GM18508 (cell line): ENCODE results near the gene LRFN2.

ENCODE experiments used
- ATAC-seq: cut with Tn5 transposase; IDR thresholded peaks from one replicate; pipeline ENCODE4 v1.9.1; 2021; ENCODE audit warnings: moderate number of reproducible peaks; ENCODE audit not compliant: insufficient read depth, unreplicated experiment

The LRFN2 gene

GRCh38 chr6:40588070-40588384 is 863 bp upstream of the LRFN2 start:
- ATAC-seq = no peak

DNA sequence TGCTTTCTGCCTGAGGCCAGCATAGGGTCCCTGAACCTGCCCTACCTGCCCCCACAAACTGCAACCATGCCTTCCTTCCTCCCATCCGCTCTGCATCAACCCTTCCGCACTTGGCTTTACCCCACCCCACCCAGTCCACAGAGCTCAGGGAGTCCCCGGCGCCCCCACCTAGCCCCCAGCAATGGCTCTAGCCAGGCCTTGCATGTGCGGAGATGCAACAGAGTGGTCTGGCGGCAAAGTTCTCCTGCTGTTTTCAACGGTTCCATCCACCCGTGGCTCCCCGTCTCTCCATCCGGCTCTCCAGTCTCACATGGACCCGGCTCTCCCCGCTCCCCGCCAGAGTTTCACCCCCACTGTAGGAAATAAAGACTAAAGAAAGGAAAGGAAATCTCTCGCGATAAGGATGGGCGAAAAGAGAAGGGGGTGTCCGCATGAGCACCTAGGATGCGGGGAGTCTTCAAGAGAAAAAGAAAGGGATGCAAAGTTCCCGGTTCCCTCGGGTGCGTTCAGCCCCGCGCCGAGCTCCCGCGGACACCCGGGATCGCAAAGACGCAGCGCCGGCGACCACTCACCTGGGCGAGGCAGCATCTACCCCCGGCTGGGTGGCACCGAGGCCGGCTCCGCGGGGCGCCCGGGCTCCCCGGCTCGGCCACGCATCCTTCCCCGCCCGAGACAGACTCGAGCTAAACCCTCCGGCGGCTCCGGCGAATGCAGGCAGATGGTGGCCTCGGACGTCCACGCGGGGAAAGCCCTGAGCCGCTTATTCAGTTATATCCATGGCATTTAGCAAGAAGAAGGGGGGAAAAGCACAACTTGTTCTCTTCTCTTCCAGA is 579 bp downstream of the LRFN2 start:
- no peak for ATAC-seq

DNA sequence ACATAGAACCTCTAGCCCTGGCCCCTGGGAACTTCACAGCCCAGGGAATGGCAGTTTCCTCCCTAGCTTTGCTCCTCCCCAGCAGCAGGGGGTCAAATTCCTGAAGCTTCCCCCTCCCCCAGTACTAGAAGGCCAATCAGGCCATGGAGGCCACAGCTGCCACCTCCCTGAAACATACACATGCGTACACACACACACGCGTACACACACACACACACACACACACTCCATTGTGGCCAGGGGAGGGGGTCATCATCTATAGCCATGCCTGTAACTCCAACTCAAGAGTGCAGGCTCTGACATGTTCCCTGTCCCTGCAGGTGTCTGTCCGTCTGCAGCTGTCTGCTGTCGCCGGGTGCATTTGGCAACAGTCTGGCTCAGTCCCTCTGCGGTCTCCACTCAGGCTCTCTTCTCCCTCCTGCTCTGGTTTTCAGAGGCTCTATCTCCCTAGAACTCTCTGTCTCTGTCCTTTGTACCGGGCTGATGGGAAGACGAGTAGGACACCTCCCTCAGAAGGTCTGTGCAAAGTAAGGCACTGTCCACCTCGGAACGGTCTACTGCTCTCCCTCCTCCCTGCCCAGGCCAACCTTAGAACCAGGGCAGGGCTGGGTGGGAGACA is 1.4 kb downstream of the LRFN2 start:
- no peak for ATAC-seq

DNA sequence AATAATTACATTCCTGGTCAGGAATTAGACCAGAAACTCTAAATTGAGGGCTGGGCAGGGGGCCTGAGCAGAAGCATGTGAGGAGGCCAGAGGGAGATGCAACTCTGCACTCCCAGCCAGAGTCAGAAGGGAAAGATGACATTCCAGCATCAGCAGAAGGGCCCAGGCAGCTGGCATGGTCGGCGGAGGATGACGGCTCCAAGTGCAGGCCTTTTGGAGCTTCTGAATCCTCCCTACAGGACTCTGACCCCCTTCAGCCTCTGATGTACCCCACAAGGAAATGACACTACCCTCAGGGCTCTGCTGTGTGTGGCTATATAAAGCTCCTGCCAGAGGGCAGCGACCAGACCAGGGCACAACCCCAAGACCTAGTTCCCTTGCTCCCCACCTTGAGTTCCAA is 1.9 kb downstream of the LRFN2 start:
- no peak for ATAC-seq

DNA sequence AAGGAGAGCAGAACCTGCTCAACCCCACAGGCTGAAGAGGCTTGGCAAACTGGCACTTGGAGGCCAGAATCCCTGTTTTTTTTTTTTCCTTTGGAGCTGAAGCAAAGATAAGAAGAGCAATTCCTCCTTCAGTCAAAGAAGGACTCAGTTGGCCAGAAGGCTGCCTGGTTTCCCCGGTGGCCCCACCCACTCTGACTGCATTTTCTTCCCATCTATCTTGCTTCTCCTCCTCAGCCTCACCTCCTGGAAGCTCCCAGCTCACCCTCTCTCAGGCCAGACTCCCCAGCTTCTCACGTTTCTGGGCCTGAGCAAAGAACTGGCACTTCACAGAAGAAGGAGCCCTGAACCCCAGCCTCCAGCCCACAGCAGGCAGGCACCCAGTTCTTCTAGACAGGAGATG is 2.4 kb downstream of the LRFN2 start:
- ATAC-seq = no peak

- ATAC-seq = no peak
Measured at GRCh38 chr6:40583709-40584108, 3.5 kb downstream of the LRFN2 start.

DNA sequence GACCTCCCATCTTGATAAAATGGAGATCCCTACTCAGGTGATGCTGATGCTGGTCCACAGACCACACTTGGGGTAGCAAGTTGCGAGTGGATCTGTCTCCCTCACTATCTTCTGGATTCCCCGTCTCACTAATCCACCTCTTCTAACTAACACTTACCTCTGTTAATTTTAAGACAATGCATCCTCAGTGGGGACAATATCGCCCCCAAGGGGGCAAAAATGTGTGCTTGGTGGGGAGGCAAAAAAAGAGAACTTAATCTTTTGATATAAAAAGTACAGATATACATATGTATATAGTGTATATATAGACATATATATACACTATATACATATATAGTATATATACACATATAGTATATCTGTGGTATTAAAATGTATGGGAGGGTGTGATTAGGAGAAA is 4.3 kb downstream of the LRFN2 start:
- no peak for ATAC-seq

- ATAC-seq = no peak
Measured at GRCh38 chr6:40579101-40579500, 8.1 kb downstream of the LRFN2 start.

- ATAC-seq = no peak
Measured at GRCh38 chr6:40577672-40578071, 9.5 kb downstream of the LRFN2 start.

GRCh38 chr6:40573221-40573620 is 13.9 kb downstream of the LRFN2 start:
- no peak for ATAC-seq

GRCh38 chr6:40569162-40569910 is 17.8 kb downstream of the LRFN2 start:
- ATAC-seq = no peak

DNA sequence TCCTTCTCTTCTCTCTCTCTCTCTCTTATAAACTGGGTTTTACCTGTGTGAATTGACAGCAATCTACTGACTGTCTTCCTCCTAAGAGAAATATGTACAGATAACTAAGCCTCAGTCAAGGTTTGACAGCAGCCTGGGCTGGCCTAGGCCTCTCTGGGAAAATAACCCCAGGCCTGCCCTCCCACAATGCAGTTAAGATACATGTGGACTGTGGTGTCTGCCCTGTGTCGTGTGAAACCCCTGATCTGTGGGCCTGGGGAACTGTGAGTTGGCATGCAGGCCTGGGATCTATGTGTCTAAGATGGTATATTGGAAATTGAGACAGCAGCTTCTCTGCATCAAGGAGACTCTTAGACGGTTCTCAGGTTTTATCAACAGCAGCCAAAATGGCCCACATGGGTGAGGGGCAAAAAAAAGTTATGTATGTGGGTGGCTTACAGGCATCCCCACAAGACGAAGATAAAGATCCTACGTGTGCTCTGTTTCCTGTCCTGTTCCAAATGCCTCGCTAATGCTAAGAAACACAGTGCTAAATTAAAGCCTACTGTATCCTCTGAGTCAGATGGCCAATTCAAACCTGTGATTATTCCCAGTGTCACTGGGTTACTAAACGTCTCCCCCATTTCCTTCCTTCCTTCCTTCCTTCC is 19.0 kb downstream of the LRFN2 start:
- ATAC-seq = no peak

DNA sequence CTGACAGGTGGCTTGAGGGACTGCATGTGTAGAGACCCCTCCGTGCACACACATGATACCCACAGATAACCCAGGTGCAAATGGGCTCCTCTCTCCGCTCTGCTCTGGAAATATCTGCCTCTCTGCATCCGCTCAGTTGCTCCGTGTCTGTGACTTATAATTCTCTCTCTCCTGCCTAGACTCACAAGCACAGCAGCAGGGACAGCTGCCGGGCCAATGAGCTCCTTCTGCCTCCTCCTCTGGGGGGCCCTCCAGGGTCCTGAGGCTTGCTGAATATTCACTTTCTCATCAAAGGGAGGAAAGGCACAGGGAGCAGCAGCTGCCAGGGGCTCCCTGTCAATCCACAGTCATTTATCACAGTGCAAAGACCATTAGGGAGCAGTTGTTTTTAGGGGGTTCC is 24.1 kb downstream of the LRFN2 start:
- ATAC-seq = no peak

GRCh38 chr6:40559056-40559455 is 28.1 kb downstream of the LRFN2 start:
- ATAC-seq = no peak

DNA sequence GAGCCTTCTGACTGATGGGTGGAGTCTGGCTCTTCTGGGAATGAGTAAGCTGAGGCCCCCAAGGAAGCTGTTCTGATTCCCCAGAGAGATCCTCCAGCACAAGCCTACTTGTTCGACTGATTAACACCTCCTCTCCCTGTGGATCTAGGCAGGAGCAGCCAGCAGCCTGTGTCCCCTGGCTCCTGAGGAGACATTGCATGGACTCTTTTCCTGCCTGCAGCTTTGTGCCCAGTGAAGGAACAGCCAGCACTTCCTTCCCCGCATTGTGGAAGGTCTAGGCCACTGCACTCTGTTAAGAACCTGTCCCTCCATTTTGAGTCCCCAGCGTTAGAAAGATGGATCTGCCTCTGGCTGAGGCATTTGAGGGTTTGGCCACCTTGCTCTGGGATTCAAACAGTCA is 29.1 kb downstream of the LRFN2 start:
- no peak for ATAC-seq

- no peak for ATAC-seq
Measured at GRCh38 chr6:40556881-40557280, 30.3 kb downstream of the LRFN2 start.

- ATAC-seq = no peak
Measured at GRCh38 chr6:40556023-40556422, 31.1 kb downstream of the LRFN2 start.

GRCh38 chr6:40555092-40555491 is 32.1 kb downstream of the LRFN2 start:
- no peak for ATAC-seq

- ATAC-seq = no peak
Measured at GRCh38 chr6:40552941-40553340, 34.2 kb downstream of the LRFN2 start.

- no peak for ATAC-seq
Measured at GRCh38 chr6:40551966-40552505, 35.1 kb downstream of the LRFN2 start.
